Measurements from ENCODE around the gene TMEM271.

- TF ChIP-seq, protein P1, sequence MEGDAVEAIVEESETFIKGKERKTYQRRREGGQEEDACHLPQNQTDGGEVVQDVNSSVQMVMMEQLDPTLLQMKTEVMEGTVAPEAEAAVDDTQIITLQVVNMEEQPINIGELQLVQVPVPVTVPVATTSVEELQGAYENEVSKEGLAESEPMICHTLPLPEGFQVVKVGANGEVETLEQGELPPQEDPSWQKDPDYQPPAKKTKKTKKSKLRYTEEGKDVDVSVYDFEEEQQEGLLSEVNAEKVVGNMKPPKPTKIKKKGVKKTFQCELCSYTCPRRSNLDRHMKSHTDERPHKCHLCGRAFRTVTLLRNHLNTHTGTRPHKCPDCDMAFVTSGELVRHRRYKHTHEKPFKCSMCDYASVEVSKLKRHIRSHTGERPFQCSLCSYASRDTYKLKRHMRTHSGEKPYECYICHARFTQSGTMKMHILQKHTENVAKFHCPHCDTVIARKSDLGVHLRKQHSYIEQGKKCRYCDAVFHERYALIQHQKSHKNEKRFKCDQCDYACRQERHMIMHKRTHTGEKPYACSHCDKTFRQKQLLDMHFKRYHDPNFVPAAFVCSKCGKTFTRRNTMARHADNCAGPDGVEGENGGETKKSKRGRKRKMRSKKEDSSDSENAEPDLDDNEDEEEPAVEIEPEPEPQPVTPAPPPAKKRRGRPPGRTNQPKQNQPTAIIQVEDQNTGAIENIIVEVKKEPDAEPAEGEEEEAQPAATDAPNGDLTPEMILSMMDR (IDR thresholded peaks at IDR 0.05; ENCODE audit: poor library complexity), result no peak
- no peak for TF ChIP-seq EZH2 (IDR thresholded peaks at IDR 0.05; ENCODE audit: borderline replicate concordance)
Observed at GRCh38 chr4:574346-575161, 1.5 kb downstream of the TMEM271 start.
